Stimulated activated CD8-positive, alpha-beta memory T cell treated with anti-CD3 and anti-CD28 coated beads, Interleukin-2, amount 100 ng/mL, for 1 hour (primary cell): ENCODE results near the gene COASY.

Source experiments
- DNase-seq, 2 donors: peaks; one replicate each; pipeline ENCODE4 v3.0.0-alpha.2; 2020; ENCODE audit warnings: low read depth in 2 of 2

The COASY gene

GRCh38 chr17:42561897-42562387, at the start of gene COASY:
Gene COASY (plus strand): TSS chr17:42562148. CDS start chr17:42562623, 475 bp downstream.
- DNase-seq = peak; percentile 77 to 86

- no peak for DNase-seq
Measured at GRCh38 chr17:42512246-42512645, 49.7 kb upstream of the COASY start.

GRCh38 chr17:42512733-42513251, 49.2 kb upstream of the COASY start:
- no peak for DNase-seq

- no peak for DNase-seq
Measured at GRCh38 chr17:42513686-42514085, 48.3 kb upstream of the COASY start.

- no peak for DNase-seq
Measured at GRCh38 chr17:42514279-42514678, 47.7 kb upstream of the COASY start.

GRCh38 chr17:42514867-42515266, 47.1 kb upstream of the COASY start:
- DNase-seq = no peak

GRCh38 chr17:42517516-42517915, 44.4 kb upstream of the COASY start:
- peak; percentile 63 to 68 for DNase-seq

- DNase-seq = no peak
Measured at GRCh38 chr17:42518046-42518754, 43.7 kb upstream of the COASY start.

GRCh38 chr17:42518755-42519545, 43.0 kb upstream of the COASY start:
- DNase-seq = no peak

GRCh38 chr17:42519546-42520491, 42.1 kb upstream of the COASY start:
- no peak for DNase-seq

- no peak for DNase-seq
Measured at GRCh38 chr17:42520540-42520951, 41.4 kb upstream of the COASY start.

GRCh38 chr17:42521036-42521435, 40.9 kb upstream of the COASY start:
- no peak for DNase-seq

GRCh38 chr17:42521666-42522262, 40.2 kb upstream of the COASY start:
- DNase-seq = no peak

GRCh38 chr17:42522263-42522790, 39.6 kb upstream of the COASY start:
- DNase-seq = no peak

- no peak for DNase-seq
Measured at GRCh38 chr17:42522798-42523278, 39.1 kb upstream of the COASY start.

- DNase-seq = no peak
Measured at GRCh38 chr17:42525221-42525620, 36.7 kb upstream of the COASY start.

GRCh38 chr17:42526031-42526444, 35.9 kb upstream of the COASY start:
- DNase-seq = no peak

GRCh38 chr17:42527932-42528331, 34.0 kb upstream of the COASY start:
- no peak for DNase-seq

- DNase-seq = no peak
Measured at GRCh38 chr17:42529061-42529460, 32.9 kb upstream of the COASY start.

GRCh38 chr17:42530952-42531454, 30.9 kb upstream of the COASY start:
- no peak for DNase-seq
